PC-3 (cell line): Measurements from ENCODE around the gene ACSS3. TPM values are rescaled to one million over a fixed set of nuclear protein-coding genes. Genes with fewer than 3 reads are reported as not detected.

Experiments used
- ATAC-seq: fragments of 200-7000 bp; cut with Tn5 transposase; 2 replicates; pipeline ENCODE4 v1.9.1; 2020; ENCODE audit warnings: mild to moderate bottlenecking, moderate library complexity
- BruUV-seq: library from RNA; stranded (reverse); fragments of 400-500 nt; replicated peaks from 2 replicates; lab custom pipeline; 2021; lab: Mats Ljungman, UMichigan
- CTCF ChIA-PET: fragments of 300-600 bp; sonication (Branson Sonifier 250); formaldehyde crosslinking; loops from one replicate; lab custom pipeline; 2022; ENCODE audit warnings: antibody characterized with exemption; lab: Charles Lee
- POLR2A ChIA-PET: fragments of 300-600 bp; sonication (Branson Sonifier 250); formaldehyde crosslinking; loops from one replicate; lab custom pipeline; 2022; ENCODE audit warnings: antibody characterized with exemption; ENCODE audit not compliant: unreplicated experiment; lab: Charles Lee
- DNase-seq: peaks from one replicate; pipeline ENCODE4 v3.0.0-alpha.2; 2015
- H2AFZ ChIP-seq: fragments of 300-600 bp; sonication (generic); 2 replicates; pipeline ENCODE4 v1.6.0; 2016; ENCODE audit warnings: antibody characterized with exemption, low read length
- H3F3A ChIP-seq: fragments of 300-600 bp; sonication (generic); one replicate; pipeline ENCODE4 v1.6.0; 2017; ENCODE audit warnings: antibody characterized with exemption, low read length, control low read depth, mild to moderate bottlenecking; ENCODE audit not compliant: unreplicated experiment
- H3K27ac ChIP-seq: fragments of 300-600 bp; sonication (generic); 2 replicates; pipeline ENCODE4 v1.5.1; 2016; ENCODE audit warnings: mild to moderate bottlenecking, low read length
- H3K27me3 ChIP-seq: fragments of 300-600 bp; sonication (generic); 2 replicates; pipeline ENCODE4 v1.6.1; 2016; ENCODE audit warnings: low read length, mixed read lengths
- H3K36me3 ChIP-seq: fragments of 300-600 bp; sonication (generic); 2 replicates; pipeline ENCODE4 v1.6.1; 2016; ENCODE audit warnings: low read depth, mixed run types, low read length, mixed read lengths
- H3K4me1 ChIP-seq: fragments of 300-600 bp; sonication (generic); 2 replicates; pipeline ENCODE4 v1.5.1; 2016; ENCODE audit warnings: low read length; ENCODE audit not compliant: insufficient read depth
- H3K4me2 ChIP-seq: fragments of 300-600 bp; sonication (generic); 2 replicates; pipeline ENCODE4 v1.6.0; 2016; ENCODE audit warnings: low read length
- H3K4me3 ChIP-seq: fragments of 300-600 bp; sonication (generic); 2 replicates; pipeline ENCODE4 v1.5.1; 2016; ENCODE audit warnings: mild to moderate bottlenecking, low read length, mixed read lengths
- H3K79me2 ChIP-seq: fragments of 300-600 bp; sonication (generic); 2 replicates; pipeline ENCODE4 v1.6.1; 2017; ENCODE audit warnings: low read length, mixed read lengths
- H3K9ac ChIP-seq: fragments of 300-600 bp; sonication (generic); 2 replicates; pipeline ENCODE4 v1.6.0; 2016; ENCODE audit warnings: mild to moderate bottlenecking, low read length
- H3K9me2 ChIP-seq: fragments of 300-600 bp; sonication (generic); replicated peaks from 2 replicates; pipeline ENCODE4 v1.6.1; 2016; ENCODE audit warnings: mixed run types, low read length, mixed read lengths
- H3K9me3 ChIP-seq: fragments of 300-600 bp; sonication (generic); 2 replicates; pipeline ENCODE4 v1.6.1; 2016; ENCODE audit warnings: low read length, mixed read lengths
- H4K20me1 ChIP-seq: fragments of 300-600 bp; sonication (generic); 2 replicates; pipeline ENCODE4 v1.6.1; 2016; ENCODE audit warnings: low read length, mixed read lengths
- CTCF ChIP-seq: fragments of 300-600 bp; sonication (generic); conservative IDR thresholded peaks from 2 replicates; pipeline ENCODE4 v1.5.1; 2017; ENCODE audit warnings: antibody characterized with exemption, low read depth, mild to moderate bottlenecking, low read length
- EZH2 ChIP-seq: fragments of 300-600 bp; sonication (generic); IDR thresholded peaks from one replicate; pipeline ENCODE4 v1.6.1; 2017; ENCODE audit warnings: antibody characterized with exemption, mild to moderate bottlenecking, low read length; ENCODE audit not compliant: unreplicated experiment
- EZH2phosphoT487 ChIP-seq: fragments of 300-600 bp; sonication (generic); IDR thresholded peaks from 2 replicates; pipeline ENCODE4 v1.6.1; 2018; ENCODE audit warnings: mild to moderate bottlenecking, antibody characterized with exemption, low read length, borderline replicate concordance
- intact Hi-C: fragments of 100-400 bp; cut with micrococcal nuclease; formaldehyde crosslinking; loops from 2 replicates; pipeline ENCODE4 v1.9.0; 2023
- total RNA-seq: library from RNA; depleted of rRNA; stranded (reverse); fragments of >200 nt; gene quantifications from 2 replicates; pipeline ENCODE4 v1.2.3, GENCODE V29; 2014

ACSS3 gene
- total RNA-seq, 1 experiment from 2014 or later = not detected

GRCh38 chr12:81078469-81079196 lies 754 bp downstream of the ACSS3 start:
- Histone ChIP-seq H3K9me2 (no peaks in the 10 kb centered on the region), H4K20me1 (no peaks in the 10 kb centered on the region), H3K4me1 (no peaks in the 10 kb centered on the region), H3K4me3 (no peak overlapping the region), H3K9ac (no peak overlapping the region), H3K27me3 (peaks cover 8% of the 10 kb centered on the region; the same call in 1 of the 2 replicates), H3K27ac (no peak overlapping the region), H3K9me3 (no peaks in the 10 kb centered on the region), H2AFZ (no peak overlapping the region), H3F3A (no peaks in the 10 kb centered on the region), H3K36me3 (no peaks in the 10 kb centered on the region), H3K79me2 (no peaks in the 10 kb centered on the region), H3K4me2 (no peak overlapping the region)
- POLR2A ChIA-PET = no interaction called here
- DNase-seq = no peak
- intact Hi-C loops = no loop called here
- no TSS peak for BruUV-seq
- CTCF ChIA-PET = no interaction called here
- no peak; the same call in 1 of the 2 replicates for ATAC-seq
- no peak for TF ChIP-seq EZH2phosphoT487
- TF ChIP-seq CTCF = no peak
- TF ChIP-seq EZH2 = no peak

GRCh38 chr12:81079280-81080076 lies 1.6 kb downstream of the ACSS3 start:
- Histone ChIP-seq H3K9ac (no peak overlapping the region), H3F3A (no peaks in the 10 kb centered on the region), H4K20me1 (no peaks in the 10 kb centered on the region), H3K9me2 (no peaks in the 10 kb centered on the region), H3K27ac (no peak overlapping the region), H3K4me1 (no peaks in the 10 kb centered on the region), H3K36me3 (no peaks in the 10 kb centered on the region), H3K4me2 (no peak overlapping the region), H2AFZ (no peak overlapping the region), H3K4me3 (no peak overlapping the region), H3K9me3 (no peaks in the 10 kb centered on the region), H3K79me2 (no peaks in the 10 kb centered on the region), H3K27me3 (0 out of 2 replicates have a peak, but pooled peaks cover 5% of the 10 kb centered on the region)
- intact Hi-C loops = no loop called here
- no TSS peak for BruUV-seq
- ATAC-seq (no peak), DNase-seq (no peak)
- ChIA-PET CTCF (no interaction called here), POLR2A (no interaction called here)
- TF ChIP-seq EZH2phosphoT487 (no peak), EZH2 (no peak), CTCF (no peak)
